ENCODE measurements around the gene ERC2. TPM values are rescaled to one million over a fixed set of nuclear protein-coding genes. Genes with fewer than 3 reads are reported as not detected.

The ERC2 gene
- polyA plus RNA-seq, 1 experiment: 0.07 TPM

GRCh38 chr3:55860049-55860721 is 608.1 kb downstream of the ERC2 start:
- H3K27me3 ChIP-seq (ENCODE audit: control insufficient read depth, insufficient read depth, low read length): no peaks in the 10 kb centered on the region
- CTCF ChIA-PET: no interaction called here

GRCh38 chr3:55859305-55859704 is 609.0 kb downstream of the ERC2 start:
- H3K4me3 ChIP-seq (ENCODE audit: low read depth, low read length): no peak overlapping the region
- DNase-seq (ENCODE audit: low read depth): no peak
- H3K36me3 ChIP-seq (ENCODE audit: control insufficient read depth, insufficient read depth, low read length): no peaks in the 10 kb centered on the region
- H3K27me3 ChIP-seq (ENCODE audit: control insufficient read depth, insufficient read depth, low read length): no peaks in the 10 kb centered on the region
- no peak for TF ChIP-seq CTCF (IDR thresholded peaks at IDR 0.05; ENCODE audit: insufficient read depth, low read depth, low read length)
- ChIA-PET POLR2A (no interaction called here), CTCF (interaction anchor here (1.0 kb wide), 1 partner anchor 14 kb away, joined by 4 read pairs; no protein-coding TSS in a partner anchor)

More at GRCh38 chr3:55860049-55860721, 608.1 kb downstream of the ERC2 start:
- DNase-seq (ENCODE audit: low read depth): no peak
- TF ChIP-seq CTCF (IDR thresholded peaks at IDR 0.05; ENCODE audit: insufficient read depth, low read depth, low read length): no peak
- POLR2A ChIA-PET: no interaction called here
- Histone ChIP-seq H3K4me3 (ENCODE audit: low read depth, low read length) (no peak overlapping the region), H3K36me3 (ENCODE audit: control insufficient read depth, insufficient read depth, low read length) (no peaks in the 10 kb centered on the region)

GRCh38 chr3:55858727-55859126 is 609.5 kb downstream of the ERC2 start:
- TF ChIP-seq CTCF (IDR thresholded peaks at IDR 0.05; ENCODE audit: insufficient read depth, low read depth, low read length): no peak
- DNase-seq (ENCODE audit: low read depth): no peak
- Histone ChIP-seq H3K4me3 (ENCODE audit: low read depth, low read length) (no peak overlapping the region), H3K27me3 (ENCODE audit: control insufficient read depth, insufficient read depth, low read length) (no peaks in the 10 kb centered on the region), H3K36me3 (ENCODE audit: control insufficient read depth, insufficient read depth, low read length) (no peaks in the 10 kb centered on the region)
- CTCF ChIA-PET: interaction anchor here (1.0 kb wide), 2 partner anchors 12 to 13 kb away, joined by 3 to 4 read pairs; no protein-coding TSS in a partner anchor
- POLR2A ChIA-PET: no interaction called here

GRCh38 chr3:55858302-55858701 is 610.0 kb downstream of the ERC2 start:
- H3K27me3 ChIP-seq (ENCODE audit: control insufficient read depth, insufficient read depth, low read length): no peaks in the 10 kb centered on the region
- H3K4me3 ChIP-seq (ENCODE audit: low read depth, low read length): no peak overlapping the region
- TF ChIP-seq CTCF (IDR thresholded peaks at IDR 0.05; ENCODE audit: insufficient read depth, low read depth, low read length): no peak
- CTCF ChIA-PET: interaction anchor here (0.6 to 1.0 kb wide), 3 partner anchors 13 to 114 kb away, joined by 3 to 4 read pairs (median 3); no protein-coding TSS in a partner anchor
- no peaks in the 10 kb centered on the region for H3K36me3 ChIP-seq (ENCODE audit: control insufficient read depth, insufficient read depth, low read length)
- DNase-seq (ENCODE audit: low read depth): no peak
- POLR2A ChIA-PET: no interaction called here

GRCh38 chr3:55857633-55858032 is 610.6 kb downstream of the ERC2 start:
- DNase-seq (ENCODE audit: low read depth): no peak
- CTCF ChIA-PET: interaction anchor here (0.6 kb wide), 2 partner anchors 113 to 677 kb away, joined by 3 read pairs; no protein-coding TSS in a partner anchor
- no peaks in the 10 kb centered on the region for H3K27me3 ChIP-seq (ENCODE audit: control insufficient read depth, insufficient read depth, low read length)
- POLR2A ChIA-PET: no interaction called here
- TF ChIP-seq CTCF (IDR thresholded peaks at IDR 0.05; ENCODE audit: insufficient read depth, low read depth, low read length): no peak
- no peak overlapping the region for H3K4me3 ChIP-seq (ENCODE audit: low read depth, low read length)
- H3K36me3 ChIP-seq (ENCODE audit: control insufficient read depth, insufficient read depth, low read length): no peaks in the 10 kb centered on the region
